ENCODE measurements around the gene KCNJ10.

GRCh38 chr1:160022330-160023310, 47.3 kb downstream of the KCNJ10 start:
- TF ChIP-seq CTCF (tag by site-specific recombination; IDR thresholded peaks at IDR 0.05) (no peak), REST (tag by site-specific recombination; IDR thresholded peaks at IDR 0.05) (no peak), HOXA7 (CRISPR knock-in tag; IDR thresholded peaks at IDR 0.05; ENCODE audit: borderline replicate concordance) (no peak), ZNF501 (tag by site-specific recombination; IDR thresholded peaks at IDR 0.05) (no peak), ZFP41 (tag by site-specific recombination; IDR thresholded peaks at IDR 0.05; ENCODE audit: borderline replicate concordance) (no peak)
